ENCODE data around the gene TENM3.

- TF ChIP-seq CTCF (IDR thresholded peaks at IDR 0.05; ENCODE audit: control extremely low read depth in 1 of 3, insufficient read depth in 1 of 3, low read depth in 1 of 3, low read length in 3 of 3) (no peak), CEBPB (IDR thresholded peaks at IDR 0.05; ENCODE audit: low read depth, low read length) (no peak), CREB1 (IDR thresholded peaks at IDR 0.05) (no peak), EGR1 (IDR thresholded peaks at IDR 0.05; ENCODE audit: borderline replicate concordance, low read depth, low read length) (no peak)
Measured at GRCh38 chr4:182803235-182803634, 560.0 kb downstream of the TENM3 start.
